ENCODE data around the gene CSNK1A1.
"Not testable (repeated sequence)": the region's sequence is repeated elsewhere in the genome, so short reads cannot be mapped to it uniquely, and the experiment has no call there.

CSNK1A1 gene

GRCh38 chr5:149489605-149490037, 61.6 kb downstream of the CSNK1A1 start:
- DNase-seq: no peak

GRCh38 chr5:149488645-149489306, 62.5 kb downstream of the CSNK1A1 start:
- DNase-seq: no peak

- DNase-seq: no peak
Observed at GRCh38 chr5:149487672-149488071, 63.6 kb downstream of the CSNK1A1 start.

- no peak for DNase-seq
Observed at GRCh38 chr5:149486726-149487635, 64.3 kb downstream of the CSNK1A1 start.

GRCh38 chr5:149485655-149486615, 65.3 kb downstream of the CSNK1A1 start:
- DNase-seq: no peak

- DNase-seq: no peak
Observed at GRCh38 chr5:149481485-149481884, 69.8 kb downstream of the CSNK1A1 start.

- no peak for DNase-seq
Observed at GRCh38 chr5:149478761-149479160, 72.5 kb downstream of the CSNK1A1 start.

GRCh38 chr5:149475777-149476176, 75.5 kb downstream of the CSNK1A1 start:
- DNase-seq: no peak

GRCh38 chr5:149474198-149474597, 77.0 kb downstream of the CSNK1A1 start:
- no peak for DNase-seq

GRCh38 chr5:149473441-149473840, 77.8 kb downstream of the CSNK1A1 start:
- DNase-seq: no peak

GRCh38 chr5:149472399-149472798, 78.8 kb downstream of the CSNK1A1 start:
- no peak for DNase-seq

- no peak for DNase-seq
Observed at GRCh38 chr5:149471406-149472183, 79.6 kb downstream of the CSNK1A1 start.

- DNase-seq: no peak
Observed at GRCh38 chr5:149470942-149471341, 80.3 kb downstream of the CSNK1A1 start.

GRCh38 chr5:149466457-149466972, 84.7 kb downstream of the CSNK1A1 start:
- no peak for DNase-seq

GRCh38 chr5:149464796-149465489, 86.3 kb downstream of the CSNK1A1 start:
- no peak for DNase-seq

GRCh38 chr5:149461907-149462306, 89.3 kb downstream of the CSNK1A1 start:
- DNase-seq: not testable (repeated sequence)

- DNase-seq: no peak
Observed at GRCh38 chr5:149459891-149460290, 91.3 kb downstream of the CSNK1A1 start.

- DNase-seq: no peak
Observed at GRCh38 chr5:149457393-149457763, 93.9 kb downstream of the CSNK1A1 start.

GRCh38 chr5:149456597-149457392, 94.4 kb downstream of the CSNK1A1 start:
- no peak for DNase-seq

- DNase-seq: no peak
Observed at GRCh38 chr5:149455889-149456409, 95.3 kb downstream of the CSNK1A1 start.

Data from T-helper 1 cell (primary cell).